Measurements from ENCODE around the gene HSBP1L1. TPM values are rescaled to one million over a fixed set of nuclear protein-coding genes. Genes with fewer than 3 reads are reported as not detected.

The HSBP1L1 gene
- total and polyA plus RNA-seq, 7 experiments from 2014 or later: 13.7 to 44.9 (median 32.4) TPM

DNA sequence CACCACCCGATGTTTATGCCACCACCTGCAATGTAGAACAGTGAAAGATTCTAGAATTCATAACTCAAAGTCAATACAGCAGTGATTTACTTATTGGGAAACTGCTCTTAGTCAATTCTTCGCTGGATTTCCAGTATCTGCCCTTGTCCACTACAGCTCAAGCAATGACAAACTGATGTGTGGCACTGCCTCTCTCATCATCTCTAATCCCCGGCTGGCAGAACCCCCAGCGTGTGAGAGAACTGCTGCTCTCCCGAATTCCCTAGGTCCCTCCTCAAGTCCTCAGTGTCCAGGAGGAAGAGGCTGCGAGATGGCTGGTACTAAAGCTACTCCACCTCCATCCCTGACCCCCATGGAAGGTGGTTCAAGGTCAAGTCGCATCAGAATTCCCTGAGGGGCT lies 22.3 kb downstream of the HSBP1L1 start:
- H3K4me1 Mint-ChIP-seq: peaks cover 40 to 63% (median 55%) of the 10 kb centered on the region in 7 donors
- no peak overlapping the region for H3K4me3 ChIP-seq (ENCODE audit: low read length)
- DNase-seq: no peak

GRCh38 chr18:79987566-79987965 lies 23.1 kb downstream of the HSBP1L1 start:
- Mint-ChIP-seq H3K9me3 (peaks cover 0 to 1% (median 0%) of the 10 kb centered on the region in 11 donors), H3K27me3 (no peaks in the 10 kb centered on the region), H3K4me1 (peaks cover 33 to 55% (median 47%) of the 10 kb centered on the region in 7 donors), H3K36me3 (peaks cover 0 to 16% (median 4%) of the 10 kb centered on the region in 5 donors), H3K4me3 (peak overlapping the region; percentile 80 to 97 (median 88)), H3K27ac (peak overlapping the region; percentile 78 to 94 (median 90))
- Histone ChIP-seq H3K4me1 (ENCODE audit: control insufficient read depth in 2 of 2, insufficient read depth in 2 of 2, low read length in 2 of 2) (peaks cover 28 to 33% of the 10 kb centered on the region in 2 donors), H3K9me3 (ENCODE audit: control insufficient read depth in 2 of 3, low read length in 3 of 3) (no peaks in the 10 kb centered on the region), H3K27ac (ENCODE audit: low read depth, low read length) (peak overlapping the region; percentile 93), H3K4me3 (ENCODE audit: low read length) (peak overlapping the region; percentile 94), H3K27me3 (ENCODE audit: control insufficient read depth in 2 of 2, insufficient read depth in 2 of 2, low read length in 2 of 2) (no peaks in the 10 kb centered on the region), H3K36me3 (ENCODE audit: control insufficient read depth in 2 of 3, insufficient read depth in 3 of 3, low read length in 3 of 3) (peaks cover 0 to 12% (median 0%) of the 10 kb centered on the region in 3 experiments)
- intact Hi-C loops (cut with micrococcal nuclease): loop anchor here (5.0 to 10.0 kb wide), 3 partner anchors 193 to 583 kb away; partner anchors contain the start of gene KCNG2 (in 1 of the 2)
- ATAC-seq (no peak), DNase-seq (no peak)
- CTCF ChIA-PET: interaction anchor here (0.5 to 1.1 kb wide), 4 partner anchors 11 to 495 kb away, joined by 3 to 4 read pairs (median 3); no protein-coding TSS in a partner anchor
- POLR2A ChIA-PET: interaction anchor here (1.0 to 3.3 kb wide), 7 partner anchors 15 to 307 kb away, joined by 3 to 19 read pairs (median 3); partner anchors contain the start of genes CTDP1, HSBP1L1 and SLC66A2

More for the DNA sequence above, 22.3 kb downstream of the HSBP1L1 start:
- Histone ChIP-seq H3K27me3 (ENCODE audit: control insufficient read depth in 2 of 2, insufficient read depth in 2 of 2, low read length in 2 of 2) (no peaks in the 10 kb centered on the region), H3K4me1 (ENCODE audit: control insufficient read depth in 2 of 2, insufficient read depth in 2 of 2, low read length in 2 of 2) (peaks cover 30 to 33% of the 10 kb centered on the region in 2 donors), H3K27ac (ENCODE audit: low read depth, low read length) (peak overlapping the region; percentile 93), H3K36me3 (ENCODE audit: control insufficient read depth in 2 of 3, insufficient read depth in 3 of 3, low read length in 3 of 3) (peaks cover 0 to 12% (median 0%) of the 10 kb centered on the region in 3 experiments), H3K9me3 (ENCODE audit: control insufficient read depth in 2 of 3, low read length in 3 of 3) (no peaks in the 10 kb centered on the region)
- H3K4me3 Mint-ChIP-seq: peak overlapping the region; percentile 80 to 97 (median 88)
- CTCF ChIA-PET: interaction anchor here (1.1 kb wide), 1 partner anchor 38 kb away, joined by 3 read pairs; no protein-coding TSS in a partner anchor
- H3K27me3 Mint-ChIP-seq: no peaks in the 10 kb centered on the region
- no peak for ATAC-seq
- H3K27ac Mint-ChIP-seq: peak overlapping the region; percentile 72 to 94 (median 90)
- intact Hi-C loops (cut with micrococcal nuclease): loop anchor here (5.0 to 10.0 kb wide), 3 partner anchors 192 to 582 kb away; partner anchors contain the start of gene KCNG2 (in 1 of the 2)
- POLR2A ChIA-PET: interaction anchor here (0.9 to 3.3 kb wide), 3 partner anchors 21 to 48 kb away, joined by 3 to 19 read pairs (median 3); partner anchors contain the start of genes HSBP1L1 and RBFA
- H3K9me3 Mint-ChIP-seq: peaks cover 0 to 1% (median 0%) of the 10 kb centered on the region in 11 donors
- peaks cover 0 to 16% (median 4%) of the 10 kb centered on the region in 5 donors for H3K36me3 Mint-ChIP-seq

DNA sequence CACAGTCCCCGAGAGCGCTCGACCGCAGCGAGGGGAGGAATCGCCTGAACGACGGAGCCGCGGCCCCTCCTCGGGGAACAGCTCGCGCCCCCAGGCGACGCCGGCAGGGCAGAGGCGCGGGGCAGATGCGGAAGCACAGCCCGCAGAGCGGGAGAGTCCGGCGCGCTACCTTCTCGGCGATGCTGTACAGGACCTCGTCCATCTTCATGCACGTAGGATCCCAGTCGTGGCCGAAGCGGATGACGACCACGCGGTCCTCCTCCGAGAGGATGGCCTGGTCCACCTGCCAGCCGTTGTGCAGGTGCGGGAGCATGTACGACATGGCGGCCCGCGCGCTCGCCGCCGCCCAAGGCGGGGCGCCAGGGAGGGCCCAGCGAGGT lies 23.6 kb downstream of the HSBP1L1 start:
- H3K27ac ChIP-seq (ENCODE audit: low read depth, low read length): peak overlapping the region; percentile 93
- Mint-ChIP-seq H3K27me3 (peaks cover 0 to 3% (median 0%) of the 10 kb centered on the region in 5 donors), H3K4me3 (peak overlapping the region; percentile 80 to 97 (median 88)), H3K4me1 (peaks cover 31 to 51% (median 43%) of the 10 kb centered on the region in 7 donors), H3K27ac (peak overlapping the region; percentile 85 to 94 (median 90)), H3K36me3 (peaks cover 0 to 16% (median 4%) of the 10 kb centered on the region in 5 donors), H3K9me3 (peaks cover 0 to 1% (median 0%) of the 10 kb centered on the region in 11 donors)
- H3K27me3 ChIP-seq (ENCODE audit: control insufficient read depth in 2 of 2, insufficient read depth in 2 of 2, low read length in 2 of 2): no peaks in the 10 kb centered on the region
- CTCF ChIA-PET: interaction anchor here (0.5 to 1.0 kb wide), 3 partner anchors 11 to 495 kb away, joined by 3 to 4 read pairs (median 3); no protein-coding TSS in a partner anchor
- H3K9me3 ChIP-seq (ENCODE audit: control insufficient read depth in 2 of 3, low read length in 3 of 3): no peaks in the 10 kb centered on the region
- peaks cover 25 to 32% of the 10 kb centered on the region in 2 donors for H3K4me1 ChIP-seq (ENCODE audit: control insufficient read depth in 2 of 2, insufficient read depth in 2 of 2, low read length in 2 of 2)
- DNase-seq (peak in 8 of 9 donors; percentile 56 to 71 (median 68)), ATAC-seq (peak; percentile 82)
- intact Hi-C loops (cut with micrococcal nuclease): loop anchor here (1.0 to 10.0 kb wide), 12 partner anchors 24 to 919 kb away; partner anchors contain the start of genes CTDP1 (in 2 of the 2), HSBP1L1 (in 2 of the 2), RBFA (in 2 of the 2) and SLC66A2 (in 2 of the 2)
- peaks cover 0 to 12% (median 0%) of the 10 kb centered on the region in 3 experiments for H3K36me3 ChIP-seq (ENCODE audit: control insufficient read depth in 2 of 3, insufficient read depth in 3 of 3, low read length in 3 of 3)
- H3K4me3 ChIP-seq (ENCODE audit: low read length): peak overlapping the region; percentile 94
- POLR2A ChIA-PET: interaction anchor here (1.0 to 3.3 kb wide), 6 partner anchors 16 to 308 kb away, joined by 3 to 19 read pairs (median 4); partner anchors contain the start of genes CTDP1, HSBP1L1 and SLC66A2

GRCh38 chr18:79988451-79989194 lies 24.2 kb downstream of the HSBP1L1 start, which contains the start of gene TXNL4A:
Gene TXNL4A (minus strand): TSS chr18:79988563. CDS start chr18:79988392, 171 bp downstream.
- H3K27me3 ChIP-seq (ENCODE audit: control insufficient read depth in 2 of 2, insufficient read depth in 2 of 2, low read length in 2 of 2): no peaks in the 10 kb centered on the region
- DNase-seq: peak; percentile 76 to 88 (median 84)
- Mint-ChIP-seq H3K4me1 (peaks cover 30 to 45% (median 38%) of the 10 kb centered on the region in 7 donors), H3K27me3 (peaks cover 0 to 5% (median 0%) of the 10 kb centered on the region in 5 donors), H3K9me3 (peaks cover 0 to 1% (median 0%) of the 10 kb centered on the region in 11 donors), H3K36me3 (peaks cover 0 to 15% (median 4%) of the 10 kb centered on the region in 5 donors), H3K27ac (peak within 1 kb of the TSS; percentile 85 to 98 (median 95)), H3K4me3 (peak within 1 kb of the TSS; percentile 80 to 97 (median 92))
- H3K36me3 ChIP-seq (ENCODE audit: control insufficient read depth in 2 of 3, insufficient read depth in 3 of 3, low read length in 3 of 3): peaks cover 0 to 12% (median 0%) of the 10 kb centered on the region in 3 experiments
- peak within 1 kb of the TSS; percentile 93 for H3K27ac ChIP-seq (ENCODE audit: low read depth, low read length)
- ChIA-PET POLR2A (interaction anchor here (0.6 to 3.3 kb wide), 8 partner anchors 16 to 309 kb away, joined by 3 to 19 read pairs (median 4); partner anchors contain the start of genes CTDP1, HSBP1L1 and SLC66A2), CTCF (interaction anchor here (1.0 kb wide), 1 partner anchor 12 kb away, joined by 3 read pairs; no protein-coding TSS in a partner anchor)
- intact Hi-C loops (cut with micrococcal nuclease): loop anchor here (1.0 to 10.0 kb wide), 12 partner anchors 24 to 920 kb away; partner anchors contain the start of genes CTDP1 (in 2 of the 2), HSBP1L1 (in 2 of the 2), RBFA (in 2 of the 2) and SLC66A2 (in 2 of the 2)
- no peaks in the 10 kb centered on the region for H3K9me3 ChIP-seq (ENCODE audit: control insufficient read depth in 2 of 3, low read length in 3 of 3)
- ATAC-seq: peak; percentile 97
- peak within 1 kb of the TSS; percentile 94 for H3K4me3 ChIP-seq (ENCODE audit: low read length)
- peaks cover 20 to 27% of the 10 kb centered on the region in 2 donors for H3K4me1 ChIP-seq (ENCODE audit: control insufficient read depth in 2 of 2, insufficient read depth in 2 of 2, low read length in 2 of 2)

DNA sequence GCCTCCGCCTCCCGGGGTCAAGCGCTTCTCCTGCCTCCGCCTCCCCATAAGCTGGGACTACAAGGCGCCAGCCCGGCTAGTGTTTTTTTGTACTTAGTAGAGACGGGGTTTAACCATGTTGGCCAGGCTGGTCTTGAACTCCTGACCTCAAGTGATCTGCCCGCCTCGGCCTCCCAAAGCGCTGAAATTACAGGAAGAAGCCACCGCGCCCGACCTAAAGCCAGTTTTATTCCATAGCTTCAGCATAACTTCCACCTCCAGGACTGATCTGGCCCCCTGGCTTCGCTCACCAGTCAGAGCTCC lies 24.7 kb downstream of the HSBP1L1 start:
- Histone ChIP-seq H3K36me3 (ENCODE audit: control insufficient read depth in 2 of 3, insufficient read depth in 3 of 3, low read length in 3 of 3) (peaks cover 0 to 12% (median 0%) of the 10 kb centered on the region in 3 experiments), H3K9me3 (ENCODE audit: control insufficient read depth in 2 of 3, low read length in 3 of 3) (no peaks in the 10 kb centered on the region), H3K4me1 (ENCODE audit: control insufficient read depth in 2 of 2, insufficient read depth in 2 of 2, low read length in 2 of 2) (peaks cover 20 to 23% of the 10 kb centered on the region in 2 donors), H3K27ac (ENCODE audit: low read depth, low read length) (peak overlapping the region; percentile 93), H3K27me3 (ENCODE audit: control insufficient read depth in 2 of 2, insufficient read depth in 2 of 2, low read length in 2 of 2) (no peaks in the 10 kb centered on the region), H3K4me3 (ENCODE audit: low read length) (peak overlapping the region; percentile 94)
- DNase-seq (no peak), ATAC-seq (no peak)
- intact Hi-C loops (cut with micrococcal nuclease): loop anchor here (2.0 to 10.0 kb wide), 5 partner anchors 194 to 920 kb away; partner anchors contain the start of genes ATP9B (in 1 of the 2) and KCNG2 (in 1 of the 2)
- POLR2A ChIA-PET: interaction anchor here (0.6 to 3.3 kb wide), 3 partner anchors 23 to 214 kb away, joined by 3 to 19 read pairs (median 4); partner anchors contain the start of gene HSBP1L1
- Mint-ChIP-seq H3K36me3 (peaks cover 0 to 11% (median 4%) of the 10 kb centered on the region in 5 donors), H3K9me3 (peaks cover 0 to 1% (median 0%) of the 10 kb centered on the region in 11 donors), H3K4me1 (peaks cover 25 to 40% (median 33%) of the 10 kb centered on the region in 7 donors), H3K4me3 (peak overlapping the region; percentile 80 to 97 (median 92)), H3K27ac (peak overlapping the region; percentile 85 to 98 (median 95)), H3K27me3 (peaks cover 0 to 5% (median 0%) of the 10 kb centered on the region in 5 donors)
- CTCF ChIA-PET: no interaction called here

All from naive thymus-derived CD4-positive, alpha-beta T cell (primary cell).